Fibroblast of villous mesenchyme (primary cell): ENCODE data around the gene PLGRKT. TPM values are rescaled to one million over a fixed set of nuclear protein-coding genes. Genes with fewer than 3 reads are reported as not detected.
"Not testable (repeated sequence)": the region's sequence is repeated elsewhere in the genome, so short reads cannot be mapped to it uniquely, and the experiment has no call there.

Experiments used
- DNase-seq: peaks from one replicate; pipeline ENCODE4 v3.0.0-alpha.2; 2010; ENCODE audit warnings: low read depth
- H3K4me3 ChIP-seq: 2 replicates; pipeline ENCODE4 v1.5.1; 2011; ENCODE audit warnings: low read depth, mild to moderate bottlenecking, low read length
- CTCF ChIP-seq: IDR thresholded peaks from 2 replicates; pipeline ENCODE4 v1.5.1; 2012; ENCODE audit warnings: low read depth, mild to moderate bottlenecking, low read length; ENCODE audit not compliant: insufficient read depth
- total RNA-seq: library from RNA; depleted of rRNA; stranded (reverse); fragments of >200 nt; gene quantifications from 2 replicates; pipeline ENCODE4 v1.2.3, GENCODE V29; 2012

Gene PLGRKT
- total RNA-seq, 1 donor: 17.7 TPM

- no peak for DNase-seq
- no peak overlapping the region for H3K4me3 ChIP-seq
- TF ChIP-seq CTCF: no peak
Measured at GRCh38 chr9:5447337-5447736, 9.6 kb upstream of the PLGRKT start.

- no peak overlapping the region for H3K4me3 ChIP-seq
- no peak for TF ChIP-seq CTCF
- no peak for DNase-seq
Measured at GRCh38 chr9:5446451-5447236, 8.9 kb upstream of the PLGRKT start.

- no peak for TF ChIP-seq CTCF
- no peak for DNase-seq
Measured at GRCh38 chr9:5445886-5446285, 8.2 kb upstream of the PLGRKT start.

GRCh38 chr9:5445096-5445495 lies 7.4 kb upstream of the PLGRKT start:
- not testable (repeated sequence) for DNase-seq, H3K4me3 ChIP-seq

More at GRCh38 chr9:5445886-5446285, 8.2 kb upstream of the PLGRKT start:
- H3K4me3 ChIP-seq: no peak overlapping the region

- no peak for DNase-seq
- no peak for TF ChIP-seq CTCF
- H3K4me3 ChIP-seq: no peak overlapping the region
Measured at GRCh38 chr9:5443850-5444249, 6.1 kb upstream of the PLGRKT start.

- DNase-seq: peak; percentile 61
- peak; percentile 56 for TF ChIP-seq CTCF
- no peak overlapping the region for H3K4me3 ChIP-seq
Measured at GRCh38 chr9:5442400-5443011, 4.8 kb upstream of the PLGRKT start.

GRCh38 chr9:5441043-5441442 lies 3.3 kb upstream of the PLGRKT start:
- TF ChIP-seq CTCF: no peak
- peak; percentile 36 for DNase-seq
- H3K4me3 ChIP-seq: no peak overlapping the region
